BE2C (cell line): ENCODE results near the gene TMEM38A.
"Not testable (repeated sequence)": the region's sequence is repeated elsewhere in the genome, so short reads cannot be mapped to it uniquely, and the experiment has no call there.

Experiments
- DNase-seq: peaks from one replicate; pipeline ENCODE4 v3.0.0-alpha.2; 2020
- H3K27me3 ChIP-seq: fragments of 250-450 bp; sonication (Bioruptor Pico); 2 replicates; pipeline ENCODE4 v1.5.1; 2020; ENCODE audit warnings: mild to moderate bottlenecking
- H3K36me3 ChIP-seq: fragments of 250-450 bp; sonication (Bioruptor Pico); 2 replicates; pipeline ENCODE4 v1.5.1; 2020; ENCODE audit warnings: mild to moderate bottlenecking
- H3K4me1 ChIP-seq: fragments of 250-450 bp; sonication (Bioruptor Pico); 2 replicates; pipeline ENCODE4 v1.5.1; 2020
- H3K4me3 ChIP-seq: 2 replicates; pipeline ENCODE4 v1.5.1; 2011; ENCODE audit warnings: low read depth, low read length
- H3K9me3 ChIP-seq: fragments of 250-450 bp; sonication (Bioruptor Pico); 2 replicates; pipeline ENCODE4 v1.5.1; 2020
- TF ChIP-seq, protein P1 (sequence below): IDR thresholded peaks from 2 replicates; pipeline ENCODE4 v1.5.1; 2012; ENCODE audit warnings: mild to moderate bottlenecking, low read depth, low read length

Gene TMEM38A

DNA sequence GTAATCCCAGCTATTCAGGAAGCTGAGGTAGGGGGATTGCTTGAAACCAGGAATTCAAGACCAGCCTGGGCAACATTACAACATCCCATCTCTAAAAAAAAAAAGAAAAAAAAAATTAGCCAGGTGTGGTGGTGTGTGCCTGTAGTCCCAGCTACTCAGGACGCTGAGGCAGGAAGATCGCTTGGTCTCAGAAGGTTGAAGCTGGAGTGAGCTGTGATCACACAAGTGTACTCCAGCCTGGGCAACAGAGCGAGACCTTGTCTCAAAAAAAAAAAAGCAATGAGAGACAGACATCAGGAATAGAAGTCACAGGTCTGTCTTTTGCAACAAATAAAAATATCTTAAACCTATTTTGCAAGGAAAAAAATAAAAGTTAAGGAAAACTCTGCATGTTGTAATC, 23.3 kb downstream of the TMEM38A start:
- Histone ChIP-seq H3K9me3 (peaks cover 3% of the 10 kb centered on the region; the same call in 1 of the 2 replicates), H3K4me1 (no peaks in the 10 kb centered on the region), H3K4me3 (no peak overlapping the region), H3K36me3 (peaks cover 21% of the 10 kb centered on the region), H3K27me3 (no peaks in the 10 kb centered on the region)
- TF ChIP-seq, protein P1, sequence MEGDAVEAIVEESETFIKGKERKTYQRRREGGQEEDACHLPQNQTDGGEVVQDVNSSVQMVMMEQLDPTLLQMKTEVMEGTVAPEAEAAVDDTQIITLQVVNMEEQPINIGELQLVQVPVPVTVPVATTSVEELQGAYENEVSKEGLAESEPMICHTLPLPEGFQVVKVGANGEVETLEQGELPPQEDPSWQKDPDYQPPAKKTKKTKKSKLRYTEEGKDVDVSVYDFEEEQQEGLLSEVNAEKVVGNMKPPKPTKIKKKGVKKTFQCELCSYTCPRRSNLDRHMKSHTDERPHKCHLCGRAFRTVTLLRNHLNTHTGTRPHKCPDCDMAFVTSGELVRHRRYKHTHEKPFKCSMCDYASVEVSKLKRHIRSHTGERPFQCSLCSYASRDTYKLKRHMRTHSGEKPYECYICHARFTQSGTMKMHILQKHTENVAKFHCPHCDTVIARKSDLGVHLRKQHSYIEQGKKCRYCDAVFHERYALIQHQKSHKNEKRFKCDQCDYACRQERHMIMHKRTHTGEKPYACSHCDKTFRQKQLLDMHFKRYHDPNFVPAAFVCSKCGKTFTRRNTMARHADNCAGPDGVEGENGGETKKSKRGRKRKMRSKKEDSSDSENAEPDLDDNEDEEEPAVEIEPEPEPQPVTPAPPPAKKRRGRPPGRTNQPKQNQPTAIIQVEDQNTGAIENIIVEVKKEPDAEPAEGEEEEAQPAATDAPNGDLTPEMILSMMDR = no peak
- no peak for DNase-seq

DNA sequence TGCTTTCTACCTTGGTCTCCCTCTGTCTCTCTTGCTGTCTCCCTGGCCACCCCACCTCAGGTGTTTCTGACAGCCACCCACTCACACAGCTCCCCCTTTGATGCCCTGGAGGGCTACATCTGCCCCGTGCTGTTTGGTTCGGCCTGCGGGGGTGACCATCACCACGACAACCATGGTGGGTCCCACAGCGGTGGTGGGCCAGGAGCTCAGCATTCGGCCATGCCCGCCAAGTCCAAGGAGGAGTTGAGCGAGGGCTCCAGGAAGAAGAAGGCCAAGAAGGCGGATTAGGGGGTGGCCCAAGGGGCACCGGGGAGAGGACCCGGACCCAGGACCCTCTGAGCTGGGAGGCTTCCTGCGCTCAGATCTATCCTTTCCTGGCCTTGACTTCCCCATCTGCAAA, 27.1 kb downstream of the TMEM38A start:
- no peak for DNase-seq
- Histone ChIP-seq H3K9me3 (no peaks in the 10 kb centered on the region), H3K36me3 (no peaks in the 10 kb centered on the region), H3K4me1 (no peaks in the 10 kb centered on the region), H3K4me3 (no peak overlapping the region), H3K27me3 (0 out of 2 replicates have a peak, but pooled peaks cover 5% of the 10 kb centered on the region)
- TF ChIP-seq, protein P1 = no peak

DNA sequence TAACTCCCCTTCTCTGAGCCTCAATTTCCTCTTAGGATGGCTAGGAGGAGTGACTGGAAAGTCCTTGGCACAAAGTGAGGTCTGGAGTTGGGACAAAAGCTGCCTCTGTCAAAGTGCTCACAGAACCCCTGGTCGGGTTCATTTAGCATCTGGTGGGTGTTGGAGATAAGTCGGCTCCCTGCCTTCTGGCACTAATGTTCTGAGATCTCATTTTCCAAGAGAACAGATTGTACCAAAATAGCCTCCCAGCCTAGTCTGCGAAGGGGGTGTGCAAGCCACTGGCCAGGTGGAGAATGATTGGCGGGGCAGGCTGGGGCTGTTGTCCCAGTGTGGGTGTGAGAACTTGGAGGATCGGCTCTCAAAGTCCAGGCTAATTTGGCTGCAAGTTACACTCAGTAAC, 38.0 kb downstream of the TMEM38A start:
- TF ChIP-seq, protein P1 = no peak
- H3K4me1 ChIP-seq = no peaks in the 10 kb centered on the region
- DNase-seq = no peak
- H3K27me3 ChIP-seq = no peaks in the 10 kb centered on the region
- H3K9me3 ChIP-seq = no peaks in the 10 kb centered on the region
- H3K4me3 ChIP-seq = no peak overlapping the region
- no peaks in the 10 kb centered on the region for H3K36me3 ChIP-seq

DNA sequence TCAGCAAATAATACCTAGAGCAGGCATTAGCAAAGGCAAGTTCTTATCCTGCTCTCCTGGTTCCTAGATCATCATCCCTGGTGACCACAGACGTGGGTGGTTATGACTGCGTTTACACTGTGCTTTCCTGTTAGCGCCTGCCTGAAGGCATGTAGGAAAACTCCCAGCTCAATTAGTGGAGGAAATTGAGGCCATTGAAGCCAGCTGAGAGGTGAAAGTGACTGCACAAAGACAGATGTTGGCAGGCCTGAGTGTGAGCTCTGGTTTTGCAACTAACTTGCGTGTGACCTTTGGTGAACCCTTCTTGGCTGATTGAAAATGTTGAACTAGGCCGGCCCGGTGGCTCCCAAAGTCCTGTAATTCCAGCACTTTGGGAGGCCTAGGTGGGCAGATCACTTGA, 41.2 kb downstream of the TMEM38A start:
- TF ChIP-seq, protein P1 = no peak
- Histone ChIP-seq H3K4me1 (no peaks in the 10 kb centered on the region), H3K27me3 (no peaks in the 10 kb centered on the region), H3K4me3 (no peak overlapping the region), H3K9me3 (no peaks in the 10 kb centered on the region), H3K36me3 (no peaks in the 10 kb centered on the region)
- DNase-seq = no peak

DNA sequence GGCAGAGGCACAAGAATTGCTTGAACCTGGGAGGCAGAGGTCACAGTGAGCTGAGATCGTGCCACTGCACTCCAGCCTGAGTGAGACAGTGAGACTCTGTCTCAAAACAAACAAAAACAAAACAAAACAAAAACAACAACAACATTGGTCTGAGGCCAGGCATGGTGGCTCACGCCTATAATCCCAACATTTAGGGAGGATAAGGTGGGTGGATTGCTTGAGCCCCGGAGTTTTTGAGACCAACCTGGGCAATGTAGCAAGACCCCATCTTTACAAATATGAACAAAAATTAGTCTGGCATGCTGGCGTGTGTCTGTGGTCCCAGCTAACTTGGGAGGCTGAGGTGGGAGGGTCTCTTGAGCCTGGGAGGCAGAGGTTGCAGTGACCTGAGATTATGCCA, 42.7 kb downstream of the TMEM38A start:
- Histone ChIP-seq H3K4me3 (no peak overlapping the region), H3K9me3 (no peaks in the 10 kb centered on the region), H3K27me3 (no peaks in the 10 kb centered on the region), H3K36me3 (no peaks in the 10 kb centered on the region), H3K4me1 (no peaks in the 10 kb centered on the region)
- TF ChIP-seq, protein P1 = no peak
- DNase-seq = no peak

DNA sequence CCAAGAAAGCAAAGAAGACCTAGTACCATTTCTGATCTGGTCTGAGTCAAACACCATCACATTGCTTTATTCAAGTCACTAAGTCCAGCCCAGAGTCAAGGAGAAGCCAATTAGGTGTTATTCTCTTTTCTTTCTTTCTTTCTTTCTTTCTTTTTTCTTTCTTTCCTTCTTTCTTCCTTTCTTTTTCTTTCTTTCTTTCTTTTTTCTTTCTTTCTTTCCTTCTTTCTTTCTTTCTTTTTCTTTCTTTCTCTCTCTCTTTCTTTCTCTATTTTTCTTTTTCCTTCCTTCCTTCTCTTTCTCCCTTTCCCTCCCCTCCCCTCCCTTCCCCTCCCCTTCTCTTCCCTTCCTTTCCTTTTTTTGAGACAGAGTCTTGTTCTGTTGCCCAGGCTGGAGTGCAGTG, 49.9 kb downstream of the TMEM38A start:
- not testable (repeated sequence) for H3K4me1 ChIP-seq, DNase-seq, H3K36me3 ChIP-seq, H3K4me3 ChIP-seq, H3K27me3 ChIP-seq, H3K9me3 ChIP-seq

DNA sequence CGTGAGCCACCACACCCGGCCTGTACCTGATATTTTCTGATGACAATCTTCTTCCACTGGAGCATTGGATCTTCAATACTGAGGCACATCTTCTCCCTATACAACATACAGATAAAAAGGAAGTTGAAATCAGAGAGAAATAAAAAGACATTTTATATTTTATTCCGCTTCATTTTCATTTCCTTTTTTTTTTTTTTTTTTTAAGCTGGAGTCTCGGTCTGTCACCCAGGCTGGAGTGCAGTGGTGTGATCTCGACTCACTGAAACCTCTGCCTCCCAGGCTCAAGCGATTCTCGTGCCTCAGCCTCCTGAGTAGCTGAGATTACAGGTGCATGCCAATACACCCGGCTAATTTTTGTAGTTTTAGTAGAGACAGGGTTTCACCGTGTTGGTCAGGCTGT, 51.4 kb downstream of the TMEM38A start:
- DNase-seq, H3K4me1 ChIP-seq, H3K27me3 ChIP-seq, H3K36me3 ChIP-seq, H3K4me3 ChIP-seq, H3K9me3 ChIP-seq: not testable (repeated sequence)
